Superior temporal gyrus (tissue), 1 donor: ENCODE results near the gene PLSCR2.
"Not testable (repeated sequence)": the region's sequence is repeated elsewhere in the genome, so short reads cannot be mapped to it uniquely, and the experiment has no call there.

Experiments
- DNase-seq: peaks from one replicate; pipeline ENCODE4 v3.0.0-alpha.2; 2016; ENCODE audit errors: extremely low spot score

The PLSCR2 gene

GRCh38 chr3:146421819-146422759 lies 47.3 kb downstream of the PLSCR2 start:
- no peak for DNase-seq

DNA sequence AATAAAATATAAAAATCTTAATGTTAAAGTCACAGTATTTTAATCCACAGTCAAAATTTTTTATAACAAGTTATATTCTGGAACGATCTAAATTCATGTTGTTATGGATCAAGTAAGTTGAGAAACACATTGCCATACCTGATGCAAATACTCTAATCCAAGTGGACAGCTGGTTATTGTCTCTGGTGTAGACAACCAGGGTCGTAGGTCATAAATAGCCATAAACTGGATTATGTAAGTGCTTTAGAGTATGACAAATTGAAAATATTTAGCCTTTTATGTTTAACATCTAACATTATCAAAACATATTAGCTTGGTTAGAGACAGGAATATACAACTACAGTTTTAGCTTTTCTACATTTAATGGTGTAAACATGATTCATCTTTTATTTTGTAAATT lies 53.0 kb downstream of the PLSCR2 start:
- DNase-seq, result no peak

- DNase-seq, result no peak
These were observed 55.4 kb downstream of the PLSCR2 start for GRCh38 chr3:146414010-146414409.

DNA sequence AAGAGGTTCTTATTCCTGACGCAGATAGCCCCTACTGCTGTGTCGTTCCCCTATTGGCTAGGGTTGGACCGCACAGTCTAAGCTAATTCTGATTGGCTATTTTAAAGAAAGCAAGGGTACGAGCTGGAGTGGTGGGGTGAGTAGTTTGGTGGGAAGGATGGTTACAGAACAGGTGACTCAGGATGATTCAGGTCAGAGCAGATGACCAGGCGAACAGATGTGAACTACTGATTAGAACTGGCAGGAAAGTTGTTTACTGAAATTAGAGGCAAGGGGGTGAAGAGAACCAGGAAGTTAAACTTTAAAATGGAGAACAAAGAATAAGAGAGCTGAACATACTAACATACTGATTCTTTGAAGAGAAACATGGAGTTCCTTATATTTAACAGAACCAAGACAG lies 56.6 kb downstream of the PLSCR2 start:
- not testable (repeated sequence) for DNase-seq

GRCh38 chr3:146407956-146408355 lies 61.4 kb downstream of the PLSCR2 start:
- no peak for DNase-seq

- no peak for DNase-seq
These were observed 64.9 kb downstream of the PLSCR2 start for GRCh38 chr3:146404436-146404835.

DNA sequence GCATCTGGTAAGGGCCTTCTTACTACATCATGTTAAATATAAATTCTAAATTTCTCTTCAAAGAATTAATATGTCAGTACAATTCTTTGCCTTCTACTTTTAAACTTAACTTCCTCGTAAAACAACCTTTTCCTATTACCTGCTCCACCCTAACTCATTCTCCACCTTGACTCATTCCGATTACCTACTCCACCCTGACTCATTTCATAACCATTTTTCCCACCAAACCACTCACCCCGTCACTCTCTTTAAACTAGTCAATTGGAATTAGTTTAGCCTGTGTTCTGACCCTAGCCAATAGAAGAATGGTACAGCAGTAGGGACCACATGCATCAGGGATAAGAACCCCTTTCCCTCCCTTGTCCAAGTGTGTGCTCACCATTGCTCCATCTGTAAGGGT lies 65.6 kb downstream of the PLSCR2 start:
- no peak for DNase-seq

DNA sequence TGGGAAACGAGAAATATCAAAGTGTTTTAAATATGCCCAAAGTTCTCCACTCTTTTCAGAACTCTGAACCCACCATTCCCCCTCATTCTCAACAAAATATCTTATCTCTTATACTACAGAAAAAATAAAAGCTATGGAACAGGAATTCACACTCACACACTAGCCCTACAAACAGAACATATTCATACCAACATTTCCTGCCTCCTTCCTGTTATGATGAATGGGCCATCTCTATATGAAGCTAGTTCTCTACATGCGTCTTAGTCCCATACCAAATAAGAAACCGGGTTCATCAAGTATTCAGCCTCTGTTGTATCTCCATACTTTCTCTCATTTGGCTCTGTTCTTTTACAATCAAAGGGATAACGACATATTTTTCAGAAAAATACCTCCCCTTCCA lies 72.6 kb downstream of the PLSCR2 start:
- no peak for DNase-seq

- DNase-seq, result no peak
These were observed 74.2 kb downstream of the PLSCR2 start for GRCh38 chr3:146395164-146395563.

- DNase-seq, result no peak
These were observed 78.4 kb downstream of the PLSCR2 start for GRCh38 chr3:146390957-146391356.

GRCh38 chr3:146390006-146390772 lies 79.2 kb downstream of the PLSCR2 start:
- no peak for DNase-seq

GRCh38 chr3:146387566-146387965 lies 81.8 kb downstream of the PLSCR2 start:
- DNase-seq, result no peak

DNA sequence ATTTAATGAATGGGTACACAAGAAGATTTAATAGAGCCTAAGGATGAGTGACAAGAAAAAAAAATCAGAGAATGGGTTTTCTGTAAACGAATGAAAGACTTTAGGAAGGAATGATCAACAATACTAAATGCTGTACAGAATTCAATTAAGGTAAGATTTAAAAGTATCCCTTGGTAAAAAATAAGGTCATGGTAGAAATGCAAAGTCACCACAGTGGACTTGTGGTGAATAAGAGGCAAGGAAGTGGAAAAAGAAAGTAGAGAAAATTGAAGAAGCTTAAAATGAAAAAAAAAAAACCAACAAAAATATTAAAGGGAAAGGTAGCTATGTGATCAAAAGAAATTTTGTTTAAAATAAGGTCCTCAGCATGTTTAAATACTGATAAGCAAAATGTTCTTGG lies 82.4 kb downstream of the PLSCR2 start:
- DNase-seq, result no peak

DNA sequence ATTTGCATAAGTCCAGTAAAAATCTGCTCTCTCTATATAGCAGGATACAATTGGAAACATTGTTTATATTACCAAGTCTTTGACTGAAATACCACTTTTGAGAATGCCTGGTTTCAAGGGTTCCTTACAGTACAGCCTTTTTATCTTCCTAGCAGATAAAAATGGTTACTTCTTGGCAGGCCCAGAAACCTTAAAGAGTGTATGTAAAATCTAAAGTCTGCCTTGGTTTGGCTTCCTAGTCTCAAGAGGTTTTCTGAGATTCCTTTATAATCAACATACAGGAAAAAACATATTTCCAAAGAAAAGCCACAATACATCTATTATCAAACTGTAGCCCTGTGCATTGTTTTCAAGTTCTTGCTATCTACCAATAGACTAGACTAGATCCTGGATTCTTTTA lies 84.6 kb downstream of the PLSCR2 start:
- no peak for DNase-seq
